GM19193 (cell line): ENCODE measurements around the gene TIGD7.

Source experiments
- POLR2A ChIP-seq: IDR thresholded peaks from 4 replicates; pipeline ENCODE4 v1.6.1; 2011; ENCODE audit not compliant: insufficient read depth, insufficient read length; ENCODE audit errors: extremely low read depth

Gene TIGD7

GRCh38 chr16:3295209-3295608 is 10.0 kb downstream of the TIGD7 start:
- no peak for TF ChIP-seq POLR2A

- no peak for TF ChIP-seq POLR2A
Measured at GRCh38 chr16:3292604-3293003, 12.6 kb downstream of the TIGD7 start.

- no peak for TF ChIP-seq POLR2A
Measured at GRCh38 chr16:3289998-3290673, 15.1 kb downstream of the TIGD7 start.

GRCh38 chr16:3285131-3285530 is 20.1 kb downstream of the TIGD7 start:
- TF ChIP-seq POLR2A: no peak

- TF ChIP-seq POLR2A: no peak
Measured at GRCh38 chr16:3283543-3284447, 21.4 kb downstream of the TIGD7 start.

- TF ChIP-seq POLR2A: peak; percentile 73
Measured at GRCh38 chr16:3282730-3283542, 22.3 kb downstream of the TIGD7 start, which contains the start of gene ZNF263. ZNF263 (plus strand) TSS chr16:3283491; CDS start chr16:3283819, 328 bp downstream.

- no peak for TF ChIP-seq POLR2A
Measured at GRCh38 chr16:3282103-3282729, 23.0 kb downstream of the TIGD7 start.

- no peak for TF ChIP-seq POLR2A
Measured at GRCh38 chr16:3281222-3281820, 23.9 kb downstream of the TIGD7 start.

- TF ChIP-seq POLR2A: no peak
Measured at GRCh38 chr16:3276679-3277078, 28.6 kb downstream of the TIGD7 start.

- TF ChIP-seq POLR2A: no peak
Measured at GRCh38 chr16:3274947-3275346, 30.3 kb downstream of the TIGD7 start.

GRCh38 chr16:3274490-3274889 is 30.7 kb downstream of the TIGD7 start:
- TF ChIP-seq POLR2A: no peak

GRCh38 chr16:3268294-3268693 is 36.9 kb downstream of the TIGD7 start:
- TF ChIP-seq POLR2A: no peak

- no peak for TF ChIP-seq POLR2A
Measured at GRCh38 chr16:3266873-3267537, 38.2 kb downstream of the TIGD7 start.

GRCh38 chr16:3264137-3265036 is 40.8 kb downstream of the TIGD7 start:
- peak; percentile 87 for TF ChIP-seq POLR2A
